SK-MEL-5 (cell line): Measurements from ENCODE around the gene ESPNL. TPM values are rescaled to one million over a fixed set of nuclear protein-coding genes. Genes with fewer than 3 reads are reported as not detected.
A peak's percentile ranks its signal among the peaks of the same experiment; 100 is the strongest.
"Not testable (repeated sequence)": the region's sequence is repeated elsewhere in the genome, so short reads cannot be mapped to it uniquely, and the experiment has no call there.

Experiments used
- DNase-seq: peaks from one replicate; pipeline ENCODE4 v3.0.0-alpha.2; 2016; ENCODE audit warnings: low read depth, low spot score
- in situ Hi-C: cut with HindIII; loops from 2 replicates; pipeline ENCODE4 v1.10.0; 2016; ENCODE audit warnings: low sequenced_read_pairs, high pct_unique_total_duplicates, low pct_unique_long_range_greater_than_20kb
- polyA plus RNA-seq, 2 experiments: library from polyadenylated mRNA; depleted of rRNA; stranded (reverse); fragments of >200 nt; gene quantifications; 2 replicates each; pipeline ENCODE4 v1.2.3, GENCODE V29; 2015
- total RNA-seq: library from RNA; depleted of rRNA; stranded (reverse); fragments of >200 nt; shearing (Covaris generic); gene quantifications from 2 replicates; pipeline ENCODE4 v1.2.3, GENCODE V29; 2014; rRNA removed

Gene ESPNL, protein sequence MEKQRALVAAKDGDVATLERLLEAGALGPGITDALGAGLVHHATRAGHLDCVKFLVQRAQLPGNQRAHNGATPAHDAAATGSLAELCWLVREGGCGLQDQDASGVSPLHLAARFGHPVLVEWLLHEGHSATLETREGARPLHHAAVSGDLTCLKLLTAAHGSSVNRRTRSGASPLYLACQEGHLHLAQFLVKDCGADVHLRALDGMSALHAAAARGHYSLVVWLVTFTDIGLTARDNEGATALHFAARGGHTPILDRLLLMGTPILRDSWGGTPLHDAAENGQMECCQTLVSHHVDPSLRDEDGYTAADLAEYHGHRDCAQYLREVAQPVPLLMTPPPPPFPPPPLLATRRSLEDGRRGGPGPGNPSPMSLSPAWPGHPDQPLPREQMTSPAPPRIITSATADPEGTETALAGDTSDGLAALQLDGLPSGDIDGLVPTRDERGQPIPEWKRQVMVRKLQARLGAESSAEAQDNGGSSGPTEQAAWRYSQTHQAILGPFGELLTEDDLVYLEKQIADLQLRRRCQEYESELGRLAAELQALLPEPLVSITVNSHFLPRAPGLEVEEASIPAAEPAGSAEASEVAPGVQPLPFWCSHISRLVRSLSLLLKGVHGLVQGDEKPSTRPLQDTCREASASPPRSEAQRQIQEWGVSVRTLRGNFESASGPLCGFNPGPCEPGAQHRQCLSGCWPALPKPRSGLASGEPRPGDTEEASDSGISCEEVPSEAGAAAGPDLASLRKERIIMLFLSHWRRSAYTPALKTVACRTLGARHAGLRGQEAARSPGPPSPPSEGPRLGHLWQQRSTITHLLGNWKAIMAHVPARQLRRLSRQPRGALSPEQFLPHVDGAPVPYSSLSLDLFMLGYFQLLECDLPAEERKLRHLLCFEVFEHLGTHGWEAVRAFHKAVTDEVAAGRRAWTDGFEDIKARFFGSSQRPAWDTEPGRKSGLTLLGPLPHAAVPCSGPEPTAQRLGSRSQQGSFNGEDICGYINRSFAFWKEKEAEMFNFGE
- total RNA-seq, result 0.19 and 0.29 TPM in 2 replicates
- 0.19 and 0.48 TPM in 2 replicates for polyA plus RNA-seq (2015; cell fraction: cytosol; rRNA removed)
- polyA plus RNA-seq (2015; cell fraction: nucleus; rRNA removed), result 0.30 and 1.4 TPM in 2 replicates

DNA sequence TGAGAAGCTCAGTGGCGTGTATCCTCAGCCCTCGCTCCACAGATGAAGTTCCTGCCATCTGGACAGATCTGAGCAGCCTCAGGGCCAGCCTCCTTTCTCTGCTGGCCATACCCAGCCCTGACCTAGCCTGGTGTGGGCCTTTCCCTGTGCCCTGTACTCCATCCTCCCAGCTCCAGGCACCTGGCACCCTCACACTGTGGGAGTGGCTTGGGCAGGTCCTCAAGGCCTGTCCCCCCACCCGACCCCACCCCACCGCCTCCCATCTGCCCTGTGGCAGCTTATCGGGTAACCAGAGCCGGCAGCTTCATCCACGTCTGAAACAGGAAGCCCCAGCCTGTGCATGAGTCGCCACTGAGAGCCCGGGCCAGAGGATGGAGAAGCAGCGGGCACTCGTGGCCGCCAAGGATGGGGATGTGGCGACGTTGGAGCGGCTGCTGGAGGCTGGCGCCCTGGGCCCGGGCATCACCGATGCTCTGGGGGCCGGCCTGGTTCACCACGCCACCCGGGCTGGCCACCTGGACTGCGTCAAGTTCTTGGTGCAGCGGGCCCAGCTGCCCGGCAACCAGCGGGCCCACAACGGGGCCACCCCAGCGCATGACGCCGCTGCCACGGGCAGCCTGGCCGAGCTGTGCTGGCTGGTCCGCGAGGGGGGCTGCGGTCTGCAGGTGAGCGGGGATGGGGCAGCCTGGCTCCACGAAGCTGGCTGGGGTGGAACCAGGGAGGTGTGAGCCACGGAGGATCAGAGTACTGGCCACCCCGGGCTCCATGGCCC is at the start of gene ESPNL:
Gene ESPNL (plus strand): TSS at position 292 of the 772 bp plus-strand sequence. CDS start 80 bp downstream, at position 372.
- DNase-seq, result no peak
- in situ Hi-C loops, result no loop called here

DNA sequence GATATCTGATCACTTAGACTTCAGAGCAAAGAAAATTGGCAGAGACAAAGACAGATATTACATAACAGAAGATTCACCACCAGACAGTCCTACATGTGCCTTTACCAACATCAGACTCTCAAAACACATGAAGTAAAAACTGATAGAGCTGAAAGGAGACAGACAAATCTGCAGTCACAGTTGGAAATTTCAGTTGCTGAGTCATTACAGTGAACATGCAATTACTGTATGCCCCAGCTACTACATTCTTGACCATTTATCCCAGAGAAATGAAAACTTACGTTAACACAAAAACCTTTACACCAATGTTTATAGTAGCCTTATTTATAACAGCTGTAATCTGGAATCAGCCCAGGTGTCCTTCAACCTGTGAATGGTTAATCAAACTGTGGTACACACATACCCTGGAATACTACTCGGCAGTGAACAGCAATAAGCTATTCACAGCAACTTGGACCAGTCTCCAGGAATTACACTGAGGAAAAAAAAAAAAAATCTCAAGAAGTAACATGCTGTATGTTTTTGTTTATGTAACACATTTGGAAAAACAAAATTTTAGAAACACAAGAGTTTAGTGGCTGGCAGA is 46.9 kb upstream of the ESPNL start:
- in situ Hi-C loops, result no loop called here
- no peak for DNase-seq

DNA sequence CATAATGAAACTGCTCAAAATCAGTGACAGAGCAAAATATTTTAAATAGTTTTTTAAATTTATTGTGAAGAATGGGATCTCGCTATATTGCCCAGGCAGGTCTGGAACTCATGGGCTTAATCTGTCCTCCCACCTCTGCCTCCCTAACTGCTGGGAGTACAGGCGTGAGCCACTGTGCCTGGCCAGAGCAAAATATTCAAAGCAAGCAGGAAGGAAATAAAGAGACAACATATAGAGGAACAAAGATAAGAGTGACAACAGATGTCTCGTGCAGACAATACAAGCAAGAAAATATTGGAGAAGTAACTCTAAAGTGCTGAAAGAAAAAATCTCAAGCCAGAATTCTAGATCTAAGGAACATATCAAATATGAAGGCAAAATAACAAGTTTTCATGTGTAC is 44.3 kb upstream of the ESPNL start:
- in situ Hi-C loops, result no loop called here
- DNase-seq, result no peak

GRCh38 chr2:238057696-238058575 is 42.2 kb upstream of the ESPNL start:
- DNase-seq, in situ Hi-C loops: not testable (repeated sequence)

GRCh38 chr2:238059505-238059904 is 40.6 kb upstream of the ESPNL start:
- in situ Hi-C loops, result no loop called here
- DNase-seq, result no peak

DNA sequence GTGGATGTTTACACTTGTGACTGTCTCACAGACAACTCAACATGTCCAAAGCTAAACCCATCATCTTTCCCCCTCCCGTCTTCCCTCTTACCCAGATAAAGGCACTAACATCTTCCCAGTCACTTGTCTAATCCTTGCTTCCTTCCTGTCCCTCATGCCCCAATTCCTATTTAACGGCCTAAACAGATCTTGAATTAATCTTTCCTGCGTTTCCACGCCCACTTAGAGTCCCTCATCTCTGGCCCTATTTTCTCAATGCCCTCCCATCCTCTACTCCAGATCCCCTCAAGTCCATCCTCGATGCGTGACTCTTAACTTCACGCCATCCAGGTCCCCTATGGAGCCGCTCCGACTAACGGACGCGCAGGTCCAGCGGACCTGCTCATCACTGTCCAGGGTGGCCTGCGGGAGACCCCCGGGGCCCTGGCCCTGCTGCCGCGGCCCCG is 40.0 kb upstream of the ESPNL start:
- in situ Hi-C loops, result no loop called here
- peak; percentile 20 for DNase-seq

DNA sequence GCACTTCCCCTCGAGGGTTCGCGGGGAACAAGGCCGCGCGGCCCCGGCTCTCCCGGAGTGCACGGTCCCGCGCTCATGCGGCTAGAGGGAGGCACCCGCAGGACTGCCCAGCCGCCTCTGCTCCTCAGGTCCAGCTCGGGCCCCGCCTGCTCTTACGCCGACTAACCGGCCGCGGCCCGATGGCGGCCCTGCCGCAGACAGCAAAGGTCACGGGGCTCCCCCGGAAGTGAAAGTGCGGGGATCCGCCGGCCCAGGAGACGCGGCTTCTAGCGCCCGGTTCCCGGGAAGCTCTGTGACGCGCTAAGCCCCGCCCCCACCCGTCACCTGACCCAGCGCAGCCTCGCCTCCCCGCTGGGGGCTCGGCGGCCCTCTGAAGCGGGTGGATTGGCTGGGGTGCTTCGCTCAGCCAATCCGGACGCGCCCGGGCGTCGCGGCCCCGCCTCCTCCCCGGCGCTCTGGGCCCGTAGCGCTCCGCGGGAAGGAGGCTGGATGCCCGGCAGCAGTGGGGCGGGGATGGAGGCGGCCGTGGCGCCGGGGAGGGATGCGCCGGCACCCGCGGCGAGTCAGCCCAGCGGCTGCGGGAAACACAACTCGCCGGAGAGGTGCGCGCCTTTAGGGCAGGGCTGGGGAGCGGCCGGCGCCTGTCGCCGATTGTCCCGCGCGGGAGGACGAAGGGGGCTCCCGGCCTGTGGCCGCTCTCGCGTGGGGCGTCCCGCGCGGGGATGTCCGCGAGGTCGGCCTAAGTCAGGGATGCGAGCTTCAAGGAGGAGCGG is 39.4 kb upstream of the ESPNL start, which contains the start of gene SCLY:
Gene SCLY (plus strand): TSS at position 460 of the 773 bp plus-strand sequence. CDS start 54 bp downstream, at position 514.
- in situ Hi-C loops, result no loop called here
- DNase-seq, result peak; percentile 95

DNA sequence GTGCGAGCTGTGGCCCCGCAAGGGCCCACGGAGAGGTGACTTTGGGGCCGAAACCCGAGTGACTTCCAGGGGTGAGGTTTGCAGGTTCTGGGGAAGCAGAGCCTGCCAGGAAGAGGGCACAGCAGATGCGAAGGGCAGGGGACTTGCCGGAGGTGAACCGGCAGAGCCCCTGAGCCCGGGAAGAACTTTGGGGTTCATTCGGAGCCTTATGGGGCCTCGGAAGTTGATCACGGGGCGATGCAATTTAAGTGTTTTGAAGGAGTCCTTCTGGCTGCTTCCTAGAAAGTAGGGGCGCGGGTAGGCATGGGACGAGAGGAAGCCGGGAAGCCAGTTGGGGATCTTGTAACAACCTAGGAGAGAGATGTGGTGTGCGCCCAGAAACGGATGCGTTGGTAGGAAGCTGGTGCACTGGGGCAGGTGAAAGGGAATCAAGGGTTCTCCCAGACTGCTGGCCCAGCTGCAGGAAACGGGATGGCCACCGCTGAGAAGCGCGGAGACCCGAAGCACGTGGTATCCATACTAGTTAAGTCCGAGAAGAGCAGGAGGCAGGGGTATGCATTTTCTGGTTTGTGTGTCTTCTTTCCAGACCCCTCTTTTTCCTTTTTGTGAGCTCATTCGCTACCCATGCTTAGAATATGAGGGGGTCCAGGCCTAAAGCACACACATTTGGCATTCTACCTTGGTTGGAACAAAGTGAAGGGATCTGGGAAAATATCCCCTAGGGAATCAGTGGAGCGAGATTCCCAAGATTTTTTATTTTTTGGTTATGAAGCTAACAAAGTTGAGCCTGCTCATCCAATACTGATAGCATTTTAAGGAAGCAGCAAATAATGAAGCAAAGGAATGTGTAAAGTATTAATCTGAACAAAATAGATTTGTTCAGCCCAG is 38.6 kb upstream of the ESPNL start:
- DNase-seq, result peak; percentile 53
- in situ Hi-C loops, result no loop called here

DNA sequence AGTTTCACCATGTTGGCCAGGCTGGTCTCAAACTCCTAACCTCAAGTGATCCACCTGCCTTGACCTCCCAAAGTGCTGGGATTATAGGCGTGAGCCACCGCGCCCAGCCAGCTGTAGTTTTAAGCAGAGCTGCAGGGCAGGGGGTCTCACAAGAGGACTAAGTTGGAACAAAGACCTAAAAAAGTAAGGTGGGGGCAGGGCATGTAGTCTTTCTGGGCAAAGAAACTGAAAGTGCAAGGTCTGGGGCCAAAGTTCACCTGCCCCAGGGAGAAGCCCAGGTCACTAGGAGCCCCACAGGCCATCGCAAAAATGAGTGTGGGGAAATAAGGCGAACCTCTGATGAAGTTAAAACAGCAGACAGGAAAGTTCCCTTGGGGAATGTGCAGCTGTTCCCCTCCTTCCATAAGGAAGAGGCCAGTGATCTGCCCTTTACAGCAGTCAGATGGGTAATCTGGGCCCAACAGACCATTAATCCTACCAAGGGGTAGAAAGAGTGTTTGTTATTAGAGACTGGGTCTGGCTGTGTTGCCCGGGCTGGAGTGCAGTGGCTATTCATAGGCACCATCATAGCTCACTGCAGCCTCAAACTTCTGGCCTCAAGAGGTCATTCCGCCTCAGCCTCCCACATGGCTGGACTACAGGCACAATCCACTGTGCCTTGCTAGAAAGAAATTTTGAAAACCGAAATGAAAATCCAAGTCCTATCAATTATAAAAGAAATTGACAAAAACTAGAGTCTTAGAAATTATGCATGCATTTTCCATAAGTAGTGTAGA is 36.5 kb upstream of the ESPNL start:
- in situ Hi-C loops, result no loop called here
- no peak for DNase-seq

- in situ Hi-C loops, result no loop called here
- no peak for DNase-seq
These were observed 35.8 kb upstream of the ESPNL start for GRCh38 chr2:238064376-238064775.

- in situ Hi-C loops, result no loop called here
- no peak for DNase-seq
These were observed 34.9 kb upstream of the ESPNL start for GRCh38 chr2:238065071-238065846.

DNA sequence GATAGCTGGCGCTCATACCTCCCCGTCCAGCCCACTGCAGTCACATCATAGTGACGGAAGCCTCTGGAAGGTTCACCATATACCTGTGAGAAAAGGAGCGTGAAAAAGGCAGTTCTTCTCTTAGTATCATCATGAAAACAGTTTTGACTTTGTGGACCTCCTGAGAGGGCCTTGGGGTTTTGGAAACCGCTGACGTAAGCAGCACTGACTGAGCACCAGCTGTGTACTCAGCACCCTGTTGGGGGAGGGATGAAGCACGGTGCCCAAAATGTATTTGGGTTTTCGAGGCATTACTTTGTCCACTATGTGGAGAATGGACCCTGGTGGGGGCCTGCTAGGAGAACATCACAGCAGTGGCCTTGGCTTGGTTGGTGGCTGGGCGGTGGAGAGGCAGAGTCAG is 33.9 kb upstream of the ESPNL start:
- no peak for DNase-seq
- in situ Hi-C loops, result no loop called here

GRCh38 chr2:238066718-238067117 is 33.4 kb upstream of the ESPNL start:
- DNase-seq, in situ Hi-C loops: not testable (repeated sequence)
